Breast epithelium (tissue), 4 donors: ENCODE data around the gene TTC28. TPM values are rescaled to one million over a fixed set of nuclear protein-coding genes. Genes with fewer than 3 reads are reported as not detected.

Experiments used
- DNase-seq, 2 donors: peaks; one replicate each; pipeline ENCODE4 v3.0.0-alpha.2; 2019; ENCODE audit warnings: low spot score in 2 of 2
- H3K27ac ChIP-seq, 2 donors: fragments of 200-600 bp; sonication (generic) in 1 of 2; one replicate each; pipeline ENCODE4 v1.5.1; 2016 to 2019; ENCODE audit warnings: mild to moderate bottlenecking in 1 of 2
- H3K27me3 ChIP-seq, 2 donors: fragments of 200-600 bp; sonication (generic) in 1 of 2; one replicate each; pipeline versions ENCODE4 v1.5.1 to v1.6.0; 2017 to 2019; ENCODE audit warnings: control low read depth in 1 of 2, mild to moderate bottlenecking in 1 of 2
- H3K36me3 ChIP-seq: fragments of 200-600 bp; one replicate; pipeline ENCODE4 v1.5.1; 2019
- H3K4me1 ChIP-seq, 2 donors: fragments of 200-600 bp; sonication (generic); one replicate each; pipeline ENCODE4 v1.5.1; 2016 to 2019; ENCODE audit warnings: control low read depth in 1 of 2
- H3K4me3 ChIP-seq, 3 donors: fragments of 200-600 bp; sonication (generic); 1 replicate in 2 of 3; 2 replicates in 1 of 3; pipeline ENCODE4 v1.5.1; 2016 to 2019; ENCODE audit warnings: mild to moderate bottlenecking in 3 of 3, moderate library complexity in 2 of 3
- H3K9me3 ChIP-seq, 2 donors: fragments of 200-600 bp; sonication (generic) in 1 of 2; one replicate each; pipeline ENCODE4 v1.5.1; 2016 to 2019; ENCODE audit warnings: control low read depth in 1 of 2
- POLR2A ChIP-seq: fragments of 450-650 bp; IDR thresholded peaks from one replicate; pipeline ENCODE4 v1.6.1; 2016; ENCODE audit warnings: antibody characterized with exemption, mild to moderate bottlenecking, moderate library complexity
- POLR2AphosphoS5 ChIP-seq, 3 donors: sonication (generic); formaldehyde crosslinking; IDR thresholded peaks; one replicate each; pipeline ENCODE4 v1.6.1; 2017; ENCODE audit warnings: antibody characterized with exemption in 3 of 3
- intact Hi-C: fragments of 100-400 bp; cut with DNase I; formaldehyde crosslinking; loops from one replicate; pipeline ENCODE4 v1.15.1; 2023; ENCODE audit warnings: low total_unique reads
- total RNA-seq, 3 donors: library from RNA; depleted of rRNA; stranded (reverse); fragments of >200 nt; gene quantifications; one replicate each; pipeline ENCODE4 v1.1.0, GENCODE V29; 2016
- TF ChIP-seq, protein P1 (sequence below), 3 donors: fragments of 450-650 bp; IDR thresholded peaks; one replicate each; pipeline ENCODE4 v1.5.1; 2016 to 2017; ENCODE audit warnings: antibody characterized with exemption in 3 of 3, mild to moderate bottlenecking in 3 of 3, moderate library complexity in 3 of 3

The TTC28 gene
- total RNA-seq, 3 donors from 2014 or later, result 33.5 to 43.3 (median 40.2) TPM

DNA sequence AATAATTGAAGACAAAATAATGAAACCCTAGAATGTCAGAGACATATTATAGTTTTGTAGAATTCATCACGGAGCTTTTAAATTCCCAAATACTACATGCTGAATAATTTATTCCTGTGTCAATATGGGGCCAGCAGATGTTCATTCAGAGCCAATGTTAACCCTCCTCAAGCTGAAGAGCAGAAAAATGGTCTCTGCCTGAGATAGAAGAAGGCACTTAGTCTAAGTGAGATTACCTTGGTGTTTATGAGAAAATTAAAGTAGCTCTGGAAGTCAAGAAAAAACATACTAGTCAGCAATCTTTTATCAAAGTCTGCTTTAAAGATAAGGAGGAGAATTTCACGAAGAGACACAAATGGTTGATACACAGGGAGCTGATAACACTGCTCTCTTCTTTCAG, 328.2 kb downstream of the TTC28 start:
- H3K9me3 ChIP-seq, result no peaks in the 10 kb centered on the region
- no peak overlapping the region for H3K27ac ChIP-seq
- no peaks in the 10 kb centered on the region for H3K27me3 ChIP-seq
- H3K4me1 ChIP-seq, result no peaks in the 10 kb centered on the region
- no peak for DNase-seq
- H3K36me3 ChIP-seq, result no peaks in the 10 kb centered on the region
- intact Hi-C loops, result no loop called here
- TF ChIP-seq POLR2AphosphoS5 (IDR thresholded peaks at IDR 0.05) (no peak), POLR2A (no peak)
- TF ChIP-seq, protein P1, sequence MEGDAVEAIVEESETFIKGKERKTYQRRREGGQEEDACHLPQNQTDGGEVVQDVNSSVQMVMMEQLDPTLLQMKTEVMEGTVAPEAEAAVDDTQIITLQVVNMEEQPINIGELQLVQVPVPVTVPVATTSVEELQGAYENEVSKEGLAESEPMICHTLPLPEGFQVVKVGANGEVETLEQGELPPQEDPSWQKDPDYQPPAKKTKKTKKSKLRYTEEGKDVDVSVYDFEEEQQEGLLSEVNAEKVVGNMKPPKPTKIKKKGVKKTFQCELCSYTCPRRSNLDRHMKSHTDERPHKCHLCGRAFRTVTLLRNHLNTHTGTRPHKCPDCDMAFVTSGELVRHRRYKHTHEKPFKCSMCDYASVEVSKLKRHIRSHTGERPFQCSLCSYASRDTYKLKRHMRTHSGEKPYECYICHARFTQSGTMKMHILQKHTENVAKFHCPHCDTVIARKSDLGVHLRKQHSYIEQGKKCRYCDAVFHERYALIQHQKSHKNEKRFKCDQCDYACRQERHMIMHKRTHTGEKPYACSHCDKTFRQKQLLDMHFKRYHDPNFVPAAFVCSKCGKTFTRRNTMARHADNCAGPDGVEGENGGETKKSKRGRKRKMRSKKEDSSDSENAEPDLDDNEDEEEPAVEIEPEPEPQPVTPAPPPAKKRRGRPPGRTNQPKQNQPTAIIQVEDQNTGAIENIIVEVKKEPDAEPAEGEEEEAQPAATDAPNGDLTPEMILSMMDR (IDR thresholded peaks at IDR 0.05), result no peak
- no peak overlapping the region for H3K4me3 ChIP-seq

DNA sequence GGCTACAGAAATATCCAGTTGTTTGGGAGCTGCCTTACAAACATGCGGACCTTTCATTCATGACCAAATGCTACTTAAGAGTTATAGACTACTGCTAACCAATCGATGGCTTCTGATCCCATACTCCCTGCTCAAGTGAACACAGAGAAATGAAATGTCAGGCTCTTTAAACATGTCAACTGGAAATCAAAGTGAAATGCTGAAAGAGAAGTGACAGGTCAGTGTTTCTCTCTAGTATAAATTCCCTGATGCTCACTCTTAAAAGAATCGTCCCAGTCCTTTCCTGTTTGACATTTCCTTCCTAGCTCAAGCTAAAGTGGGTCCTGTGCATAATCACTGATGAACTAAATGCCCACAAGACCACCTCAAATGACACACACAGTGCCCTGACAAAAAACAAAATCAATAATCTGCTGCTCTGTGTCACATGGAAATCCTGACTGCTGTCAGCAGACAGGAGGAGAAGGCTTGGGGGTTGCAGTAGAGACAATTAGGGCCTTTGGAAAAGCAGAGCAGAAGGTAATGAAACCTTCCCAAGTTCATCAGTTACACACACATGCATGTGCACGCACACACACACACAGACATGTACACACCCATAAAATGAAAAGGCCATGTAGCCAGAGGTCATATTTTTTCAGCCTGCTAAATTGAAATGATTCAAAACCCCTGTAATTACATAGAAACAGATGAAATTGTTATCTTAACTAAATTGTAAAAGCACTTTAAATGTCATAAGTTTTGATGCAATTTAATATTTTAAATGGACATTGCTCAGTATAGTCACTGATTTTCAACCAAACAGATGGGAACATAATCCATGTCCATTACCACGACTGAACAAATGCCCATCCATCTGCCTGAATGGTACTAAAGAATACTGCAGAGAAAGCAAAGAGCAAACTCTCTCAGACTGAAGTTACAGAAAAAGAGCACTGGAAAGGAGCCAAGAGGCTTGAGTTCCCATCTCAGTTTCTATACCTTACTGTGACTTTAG, 330.7 kb downstream of the TTC28 start:
- Histone ChIP-seq H3K36me3 (no peaks in the 10 kb centered on the region), H3K27me3 (no peaks in the 10 kb centered on the region), H3K9me3 (no peaks in the 10 kb centered on the region), H3K4me1 (peaks cover 0 to 4% of the 10 kb centered on the region in 2 donors), H3K4me3 (no peak overlapping the region), H3K27ac (no peak overlapping the region)
- TF ChIP-seq POLR2A, result no peak
- TF ChIP-seq, protein P1 (IDR thresholded peaks at IDR 0.05), result no peak
- TF ChIP-seq POLR2AphosphoS5 (IDR thresholded peaks at IDR 0.05), result no peak
- intact Hi-C loops, result no loop called here
- DNase-seq, result no peak

DNA sequence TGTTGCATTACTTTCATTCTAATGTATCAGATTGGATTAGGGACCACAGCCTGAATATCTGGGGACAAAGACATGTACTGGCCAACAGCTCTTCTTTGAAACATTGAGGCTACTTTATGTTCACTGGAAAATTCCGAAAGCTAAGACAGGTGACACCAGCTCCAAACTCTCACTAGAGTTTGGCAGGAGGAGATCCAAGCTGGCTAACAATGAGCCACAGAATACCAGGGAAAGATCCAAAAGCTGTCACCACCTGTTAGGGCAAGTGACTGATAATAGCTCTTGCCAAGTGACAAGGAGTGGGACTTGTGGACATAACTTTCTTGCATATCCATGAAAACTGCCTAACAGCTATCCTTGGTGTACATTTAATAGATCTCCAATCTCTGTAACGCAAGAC, 333.3 kb downstream of the TTC28 start:
- no peak for DNase-seq
- peak overlapping the region; percentile 62 to 72 for H3K27ac ChIP-seq
- intact Hi-C loops, result no loop called here
- H3K4me3 ChIP-seq, result no peak overlapping the region
- TF ChIP-seq POLR2AphosphoS5 (IDR thresholded peaks at IDR 0.05), result no peak
- no peak for TF ChIP-seq POLR2A
- TF ChIP-seq, protein P1 (IDR thresholded peaks at IDR 0.05), result no peak
- H3K36me3 ChIP-seq, result no peaks in the 10 kb centered on the region
- no peaks in the 10 kb centered on the region for H3K27me3 ChIP-seq
- H3K9me3 ChIP-seq, result no peaks in the 10 kb centered on the region
- H3K4me1 ChIP-seq, result peaks cover 0 to 4% of the 10 kb centered on the region in 2 donors

DNA sequence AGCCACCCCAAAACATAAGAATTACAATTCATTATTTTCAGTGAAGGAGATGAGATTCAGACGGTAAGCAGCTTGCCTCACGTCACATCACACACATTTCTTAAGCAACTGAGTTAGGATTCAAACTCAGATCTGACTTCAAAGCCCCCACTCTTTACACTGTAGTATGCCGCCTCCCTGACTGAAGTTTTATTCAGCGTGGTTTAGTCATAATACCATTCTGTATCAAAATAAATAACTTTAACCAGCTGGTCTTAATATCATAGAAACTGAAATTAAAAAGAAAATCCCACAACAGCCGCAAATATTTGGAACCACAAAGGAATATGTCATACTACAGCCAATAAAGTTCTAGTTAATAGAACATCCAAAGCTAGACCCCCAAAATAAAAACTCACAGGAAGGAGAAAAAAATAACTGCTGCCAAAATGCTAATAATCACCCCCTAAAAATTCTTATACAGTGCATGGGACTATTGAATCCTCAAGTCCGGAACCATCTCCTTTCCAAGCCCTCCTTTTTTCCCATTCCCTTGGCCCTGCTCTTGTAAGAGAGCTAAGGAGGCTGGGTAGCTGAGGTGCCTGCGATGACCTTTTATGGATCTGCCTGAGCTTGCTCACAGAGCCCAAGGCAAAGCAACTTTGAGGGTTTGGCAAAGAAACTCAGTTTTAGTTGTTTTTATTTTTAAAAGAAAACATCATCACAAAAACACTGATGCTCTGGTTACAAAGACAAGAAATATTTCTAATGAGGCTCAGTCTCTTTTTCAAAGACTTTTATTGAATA, 334.5 kb downstream of the TTC28 start:
- Histone ChIP-seq H3K4me3 (peak overlapping the region in 1 of 3 donors; percentile 4), H3K4me1 (peaks cover 0 to 4% of the 10 kb centered on the region in 2 donors), H3K36me3 (no peaks in the 10 kb centered on the region), H3K27me3 (no peaks in the 10 kb centered on the region), H3K27ac (peak overlapping the region; percentile 62 to 72), H3K9me3 (no peaks in the 10 kb centered on the region)
- peak in 1 of 2 donors; percentile 67 for DNase-seq
- intact Hi-C loops, result no loop called here
- TF ChIP-seq POLR2AphosphoS5 (IDR thresholded peaks at IDR 0.05) (no peak), POLR2A (no peak)
- TF ChIP-seq, protein P1 (IDR thresholded peaks at IDR 0.05), result no peak
